Occipital lobe (tissue), 3 donors: ENCODE results near the gene TNFRSF25. TPM values are rescaled to one million over a fixed set of nuclear protein-coding genes. Genes with fewer than 3 reads are reported as not detected.

ENCODE experiments used
- DNase-seq: peaks from one replicate; lab custom pipeline; 2025; lab: John Stamatoyannopoulos, UW
- small RNA-seq: library from RNA; depleted of rRNA; stranded (forward); fragments of <200 nt; gene quantifications from one replicate; pipeline ENCODE3, GENCODE V24; 2014
- total RNA-seq: library from RNA; depleted of rRNA; stranded (reverse); fragments of >200 nt; gene quantifications from one replicate; pipeline ENCODE4 v1.2.3, GENCODE V29; 2014

TNFRSF25 gene
- total RNA-seq, 1 donor from 2014 or later, result 9.5 TPM

GRCh38 chr1:6418668-6419396 is 47.1 kb downstream of the TNFRSF25 start:
- DNase-seq, result no peak

- DNase-seq, result no peak
These were observed 47.9 kb downstream of the TNFRSF25 start for GRCh38 chr1:6417961-6418667.

GRCh38 chr1:6416906-6417305 is 49.1 kb downstream of the TNFRSF25 start:
- no peak for DNase-seq

- no peak for DNase-seq
These were observed 49.7 kb downstream of the TNFRSF25 start for GRCh38 chr1:6416295-6416656.

- no peak for DNase-seq
These were observed 50.9 kb downstream of the TNFRSF25 start for GRCh38 chr1:6414881-6415626.

- no peak for DNase-seq
These were observed 51.5 kb downstream of the TNFRSF25 start for GRCh38 chr1:6414443-6414844.

- DNase-seq, result no peak
These were observed 53.1 kb downstream of the TNFRSF25 start for GRCh38 chr1:6412896-6413295.

Small RNA genes within 50 kb of the gene (small RNA-seq; reads per million reads assigned to genes)
- gene MIR4252, result not detected

Other genes starting within 250 kb of the TNFRSF25 start
- 21.7 TPM for gene ICMT, start 230.2 kb downstream of the TNFRSF25 start, total RNA-seq
- not detected for gene HES3, start 222.0 kb downstream of the TNFRSF25 start, total RNA-seq
- gene GPR153, start 205.1 kb downstream of the TNFRSF25 start, total RNA-seq, result 25.3 TPM
- 27.0 TPM for gene ACOT7, start 72.4 kb downstream of the TNFRSF25 start, total RNA-seq
- 0.16 TPM for gene HES2, start 46.3 kb downstream of the TNFRSF25 start, total RNA-seq
- not detected for gene ESPN, start 41.4 kb downstream of the TNFRSF25 start, total RNA-seq
- 25.6 TPM for gene PLEKHG5, start 25.5 kb upstream of the TNFRSF25 start, total RNA-seq
- 34.0 TPM for gene NOL9, start 88.3 kb upstream of the TNFRSF25 start, total RNA-seq
- not detected for gene TAS1R1, start 89.1 kb upstream of the TNFRSF25 start, total RNA-seq
- 15.1 TPM for gene ZBTB48, start 113.8 kb upstream of the TNFRSF25 start, total RNA-seq
- gene KLHL21, start 136.7 kb upstream of the TNFRSF25 start, total RNA-seq, result 8.7 TPM
- 17.0 TPM for gene PHF13, start 147.6 kb upstream of the TNFRSF25 start, total RNA-seq
- 23.7 TPM for gene THAP3, start 158.7 kb upstream of the TNFRSF25 start, total RNA-seq
- gene DNAJC11, start 235.6 kb upstream of the TNFRSF25 start, total RNA-seq, result 32.8 TPM